ENCODE measurements around the gene PIP5K1C.

The PIP5K1C gene

GRCh38 chr19:3687774-3688706 lies 12.2 kb downstream of the PIP5K1C start:
- no peak for DNase-seq (ENCODE audit: low spot score)
- H3K4me3 ChIP-seq, result no peak overlapping the region
- TF ChIP-seq CTCF (IDR thresholded peaks at IDR 0.05), result no peak
- peak overlapping the region in 1 of 2 donors; percentile 16 for H3K27ac ChIP-seq

GRCh38 chr19:3687393-3687773 lies 12.9 kb downstream of the PIP5K1C start:
- DNase-seq (ENCODE audit: low spot score), result no peak
- no peak for TF ChIP-seq CTCF (IDR thresholded peaks at IDR 0.05)
- H3K27ac ChIP-seq, result no peak overlapping the region
- no peak overlapping the region for H3K4me3 ChIP-seq

- TF ChIP-seq CTCF (IDR thresholded peaks at IDR 0.05), result no peak
- H3K27ac ChIP-seq, result peak overlapping the region in 1 of 2 donors; percentile 52
Measured at GRCh38 chr19:3684817-3685410, 15.4 kb downstream of the PIP5K1C start.

GRCh38 chr19:3684054-3684816 lies 16.0 kb downstream of the PIP5K1C start:
- H3K27ac ChIP-seq, result peak overlapping the region in 1 of 2 donors; percentile 52
- DNase-seq (ENCODE audit: low spot score), result no peak
- no peak for TF ChIP-seq CTCF (IDR thresholded peaks at IDR 0.05)
- peak overlapping the region; percentile 5 for H3K4me3 ChIP-seq

More at GRCh38 chr19:3684817-3685410, 15.4 kb downstream of the PIP5K1C start:
- peak overlapping the region; percentile 5 for H3K4me3 ChIP-seq
- DNase-seq (ENCODE audit: low spot score), result no peak

GRCh38 chr19:3683405-3684053 lies 16.7 kb downstream of the PIP5K1C start:
- no peak overlapping the region for H3K4me3 ChIP-seq
- DNase-seq (ENCODE audit: low spot score), result no peak
- no peak for TF ChIP-seq CTCF (IDR thresholded peaks at IDR 0.05)
- H3K27ac ChIP-seq, result peak overlapping the region in 1 of 2 donors; percentile 52

GRCh38 chr19:3682741-3683404 lies 17.4 kb downstream of the PIP5K1C start:
- H3K4me3 ChIP-seq, result no peak overlapping the region
- peak overlapping the region in 1 of 2 donors; percentile 52 for H3K27ac ChIP-seq
- no peak for TF ChIP-seq CTCF (IDR thresholded peaks at IDR 0.05)
- no peak for DNase-seq (ENCODE audit: low spot score)
